HEK293T (cell line): Measurements from ENCODE around the gene SEC22C.

Experiments used
- BHLHE40 ChIP-seq: fragments of 450-650 bp; IDR thresholded peaks from 2 replicates; pipeline ENCODE4 v1.6.1; 2016; ENCODE audit warnings: mild to moderate bottlenecking, moderate library complexity, borderline replicate concordance
- FOXA1 ChIP-seq: fragments of 450-650 bp; IDR thresholded peaks from 2 replicates; pipeline ENCODE4 v1.6.1; 2016; ENCODE audit warnings: mild to moderate bottlenecking
- HDGF ChIP-seq: fragments of 450-650 bp; IDR thresholded peaks from 2 replicates; pipeline ENCODE4 v1.6.1; 2017; ENCODE audit warnings: antibody characterized with exemption, borderline replicate concordance
- SP1 ChIP-seq: fragments of 450-650 bp; IDR thresholded peaks from 2 replicates; pipeline ENCODE4 v1.6.1; 2017

GRCh38 chr3:42527368-42527917 is 54.3 kb downstream of the SEC22C start:
- no peak for TF ChIP-seq SP1
- no peak for TF ChIP-seq HDGF
- TF ChIP-seq BHLHE40, result no peak
- no peak for TF ChIP-seq FOXA1
